ENCODE data around the gene PTPRN2. TPM values are rescaled to one million over a fixed set of nuclear protein-coding genes. Genes with fewer than 3 reads are reported as not detected.

PTPRN2 gene
- total and polyA plus RNA-seq, 2 of the 8 experiments (the other 6 are each of a cell fraction or from before 2014, with no cell fraction given) = 2.6 to 4.5 TPM

- TF ChIP-seq SIX5 (IDR thresholded peaks at IDR 0.05; ENCODE audit: low read depth, low read length) = no peak
- TF ChIP-seq SP4 (IDR thresholded peaks at IDR 0.05; ENCODE audit: low read length) = no peak
- TF ChIP-seq POU5F1 (IDR thresholded peaks at IDR 0.05; ENCODE audit: low read depth, low read length) = no peak
- TF ChIP-seq CHD2 (IDR thresholded peaks at IDR 0.05; ENCODE audit: low read length) = no peak
Observed at GRCh38 chr7:158106272-158106671, 481.4 kb downstream of the PTPRN2 start (continued).

Measured in H1 (cell line).